Endothelial cell of umbilical vein (primary cell): Measurements from ENCODE around the gene FAS. TPM values are rescaled to one million over a fixed set of nuclear protein-coding genes. Genes with fewer than 3 reads are reported as not detected.

Experiments
- BruUV-seq: library from RNA; stranded (reverse); fragments of 400-500 nt; replicated peaks from 2 replicates; lab custom pipeline; 2021; lab: Mats Ljungman, UMichigan
- CTCF ChIA-PET: fragments of 300-600, 350-600 bp; sonication (Branson Sonifier 250); formaldehyde crosslinking; loops from one replicate; lab custom pipeline; 2021; ENCODE audit warnings: antibody characterized with exemption, inconsistent platforms; lab: Charles Lee
- POLR2A ChIA-PET: fragments of 300-600, 350-600 bp; sonication (Branson Sonifier 250); formaldehyde crosslinking; loops from one replicate; lab custom pipeline; 2021; ENCODE audit warnings: antibody characterized with exemption, inconsistent platforms; lab: Charles Lee
- DNase-seq: peaks from one replicate; pipeline ENCODE4 v3.0.0-alpha.2; 2011; ENCODE audit warnings: low read depth, low spot score
- FAIRE-seq: peaks from 2 replicates; lab custom pipeline; 2011; peaks lifted over from hg19 to GRCh38; lab: Jason Lieb, UNC
- H2AFZ ChIP-seq: 2 replicates; pipeline ENCODE4 v1.6.0; 2012; ENCODE audit warnings: low read depth, low read length, control low read depth, inconsistent platforms
- H3K27ac ChIP-seq: 2 replicates; pipeline ENCODE4 v1.5.1; 2011; ENCODE audit warnings: low read depth, mild to moderate bottlenecking, control low read depth, low read length, moderate library complexity; ENCODE audit not compliant: insufficient read depth
- H3K27me3 ChIP-seq, 2 experiments: 2 replicates each; pipeline versions ENCODE4 v1.6.0 to v1.6.1; 2011; ENCODE audit warnings: low read length in 2 of 2, mixed read lengths in 1 of 2; ENCODE audit not compliant: control insufficient read depth in 2 of 2, insufficient read depth in 2 of 2
- H3K36me3 ChIP-seq, 2 experiments: 2 replicates in 1 of 2; 3 replicates in 1 of 2; pipeline ENCODE4 v1.5.1; 2011; ENCODE audit warnings: low read length in 2 of 2, mild to moderate bottlenecking in 1 of 2, moderate library complexity in 1 of 2; ENCODE audit not compliant: control insufficient read depth in 2 of 2, insufficient read depth in 2 of 2; ENCODE audit errors: extremely low read depth in 1 of 2
- H3K4me1 ChIP-seq: 3 replicates; pipeline ENCODE4 v1.5.1; 2011; ENCODE audit warnings: mild to moderate bottlenecking, low read length; ENCODE audit not compliant: control insufficient read depth, insufficient read depth; ENCODE audit errors: extremely low read depth
- H3K4me2 ChIP-seq: 2 replicates; pipeline ENCODE4 v1.6.1; 2011; ENCODE audit warnings: low read length, control low read depth, mixed read lengths; ENCODE audit not compliant: insufficient read depth
- H3K4me3 ChIP-seq, 3 experiments: fragments of 200-600 bp in 1 of 3; sonication (generic), shearing (Covaris generic) in 1 of 3; replicated peaks in 1 of 3; 2 replicates each; pipeline ENCODE4 v1.5.1; 2011 to 2016; ENCODE audit warnings: control low read depth in 3 of 3, low read length in 3 of 3, mild to moderate bottlenecking in 2 of 3, inconsistent platforms in 1 of 3, low read depth in 1 of 3, moderate library complexity in 1 of 3; ENCODE audit not compliant: insufficient read depth in 1 of 3
- H3K79me2 ChIP-seq: 2 replicates; pipeline ENCODE4 v1.6.0; 2012; ENCODE audit warnings: low read length, inconsistent platforms; ENCODE audit not compliant: control insufficient read depth, insufficient read depth
- H3K9ac ChIP-seq: replicated peaks from 2 replicates; pipeline ENCODE3; 2011; ENCODE audit warnings: low read length, control low read depth; ENCODE audit not compliant: insufficient read depth; ENCODE audit errors: extremely low read depth
- H3K9me1 ChIP-seq: replicated peaks from 3 replicates; pipeline ENCODE4 v1.6.0; 2011; ENCODE audit warnings: mild to moderate bottlenecking, low read length; ENCODE audit not compliant: control insufficient read depth, insufficient read depth; ENCODE audit errors: extremely low read depth
- H3K9me3 ChIP-seq: replicated peaks from 2 replicates; pipeline ENCODE4 v1.5.1; 2012; ENCODE audit warnings: low read length, inconsistent platforms; ENCODE audit not compliant: control insufficient read depth, insufficient read depth
- H4K20me1 ChIP-seq: replicated peaks from 2 replicates; pipeline ENCODE3; 2011; ENCODE audit warnings: mild to moderate bottlenecking, low read length; ENCODE audit not compliant: control insufficient read depth, insufficient read depth; ENCODE audit errors: extremely low read depth
- FOS ChIP-seq: IDR thresholded peaks from 2 replicates; pipeline ENCODE4 v1.6.1; 2011; ENCODE audit warnings: mild to moderate bottlenecking, low read length, moderate library complexity, borderline replicate concordance; ENCODE audit not compliant: insufficient read depth
- GATA2 ChIP-seq: IDR thresholded peaks from 2 replicates; pipeline ENCODE4 v1.7.0; 2011; ENCODE audit warnings: low read depth, mild to moderate bottlenecking, moderate library complexity, mixed read lengths, low read length; ENCODE audit not compliant: insufficient read length, insufficient read depth
- JUN ChIP-seq: IDR thresholded peaks from 2 replicates; pipeline ENCODE4 v1.6.1; 2011; ENCODE audit warnings: borderline replicate concordance, low read depth; ENCODE audit not compliant: insufficient read length, insufficient read depth
- MYC ChIP-seq: IDR thresholded peaks from one replicate; pipeline ENCODE4 v1.6.1; 2011; ENCODE audit warnings: mild to moderate bottlenecking, low read depth, low read length
- POLR2A ChIP-seq: IDR thresholded peaks from 2 replicates; pipeline ENCODE4 v1.6.1; 2012; ENCODE audit warnings: low read depth, mild to moderate bottlenecking, control low read depth, low read length
- POLR2AphosphoS5 ChIP-seq: IDR thresholded peaks from 2 replicates; pipeline ENCODE4 v1.6.1; 2012; ENCODE audit warnings: low read depth, mild to moderate bottlenecking, control low read depth, low read length, moderate library complexity; ENCODE audit not compliant: insufficient read depth
- dilution Hi-C: fragments of 300-500 bp; cut with MboI; formaldehyde crosslinking; loops from one replicate; pipeline ENCODE4 v1.15.0; 2019; ENCODE audit warnings: low sequenced_read_pairs; ENCODE audit not compliant: extremely low pct_ligation_motif_present
- intact Hi-C: fragments of 100-400 bp; cut with micrococcal nuclease; formaldehyde crosslinking; loops from one replicate; pipeline ENCODE4 v1.10.0; 2022
- polyA plus RNA-seq, 4 experiments: library from polyadenylated mRNA; depleted of rRNA in 3 of 4; stranded (reverse) in 3 of 4; unstranded in 1 of 4; fragments of >200 nt; gene quantifications; 2 replicates each; pipeline versions ENCODE4 v1.2.1 to v1.2.3, GENCODE V29; 2011 to 2012; ENCODE audit warnings: missing spikeins in 1 of 4
- total RNA-seq: library from RNA; stranded (reverse); gene quantifications from 2 replicates; pipeline ENCODE4 v1.2.3, GENCODE V29; 2021
- TF ChIP-seq, protein P1 (sequence below), 2 donors: IDR thresholded peaks; 1 replicate in 1 of 2; 2 replicates in 1 of 2; pipeline ENCODE4 v1.5.1; 2011; ENCODE audit warnings: low read length in 2 of 2, mild to moderate bottlenecking in 2 of 2, moderate library complexity in 2 of 2, control low read depth in 1 of 2, inconsistent platforms in 1 of 2, low read depth in 1 of 2; ENCODE audit not compliant: insufficient read depth in 1 of 2; ENCODE audit errors: extremely low read depth in 1 of 2
- TF ChIP-seq, protein P2 (sequence below): IDR thresholded peaks from 2 replicates; pipeline ENCODE4 v1.6.1; 2011; ENCODE audit not compliant: insufficient read depth, insufficient read length

Gene FAS
- total and polyA plus RNA-seq, 2 donors (not counting 3 experiments of a cell fraction or from before 2014, with no cell fraction given), result 2.0 to 6.1 TPM

DNA sequence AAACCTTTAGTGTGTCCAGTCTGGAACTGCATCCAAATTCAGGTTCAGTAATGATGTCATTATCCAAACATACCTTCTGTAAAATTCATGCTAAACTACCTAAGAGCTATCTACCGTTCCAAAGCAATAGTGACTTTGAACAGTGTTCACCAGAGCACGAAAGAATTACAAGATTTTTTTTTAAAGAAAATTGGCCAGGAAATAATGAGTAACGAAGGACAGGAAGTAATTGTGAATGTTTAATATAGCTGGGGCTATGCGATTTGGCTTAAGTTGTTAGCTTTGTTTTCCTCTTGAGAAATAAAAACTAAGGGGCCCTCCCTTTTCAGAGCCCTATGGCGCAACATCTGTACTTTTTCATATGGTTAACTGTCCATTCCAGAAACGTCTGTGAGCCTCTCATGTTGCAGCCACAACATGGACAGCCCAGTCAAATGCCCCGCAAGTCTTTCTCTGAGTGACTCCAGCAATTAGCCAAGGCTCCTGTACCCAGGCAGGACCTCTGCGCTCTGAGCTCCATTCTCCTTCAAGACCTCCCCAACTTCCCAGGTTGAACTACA, 694 bp upstream of the FAS start:
- Histone ChIP-seq H3K4me3 (peak overlapping the region; percentile 76 to 84 (median 84)), H3K27ac (no peak overlapping the region), H4K20me1 (no peaks in the 10 kb centered on the region), H3K79me2 (no peaks in the 10 kb centered on the region), H3K4me1 (peaks cover 12% of the 10 kb centered on the region), H2AFZ (peak overlapping the region; percentile 77), H3K9me3 (no peaks in the 10 kb centered on the region), H3K9ac (no peak overlapping the region), H3K27me3 (peaks cover 11 to 22% of the 10 kb centered on the region in 2 experiments), H3K36me3 (no peaks in the 10 kb centered on the region), H3K4me2 (peak overlapping the region; percentile 83), H3K9me1 (no peaks in the 10 kb centered on the region)
- dilution Hi-C loops, result loop anchor here (25.0 kb wide), 1 partner anchor 222 kb away; the partner anchor contains the start of gene CH25H
- CTCF ChIA-PET, result interaction anchor here (0.6 to 4.2 kb wide), 18 partner anchors 7 to 425 kb away, joined by 3 to 103 read pairs (median 8); partner anchors contain the start of gene IFIT1
- no TSS peak for BruUV-seq
- POLR2A ChIA-PET, result interaction anchor here (1.1 kb wide), 1 partner anchor 11 kb away, joined by 3 read pairs; no protein-coding TSS in a partner anchor
- TF ChIP-seq POLR2AphosphoS5 (peak; percentile 38), POLR2A (peak; percentile 40), GATA2 (peak; percentile 56), JUN (peak; percentile 69), FOS (peak; percentile 50), MYC (no peak)
- TF ChIP-seq, protein P1, sequence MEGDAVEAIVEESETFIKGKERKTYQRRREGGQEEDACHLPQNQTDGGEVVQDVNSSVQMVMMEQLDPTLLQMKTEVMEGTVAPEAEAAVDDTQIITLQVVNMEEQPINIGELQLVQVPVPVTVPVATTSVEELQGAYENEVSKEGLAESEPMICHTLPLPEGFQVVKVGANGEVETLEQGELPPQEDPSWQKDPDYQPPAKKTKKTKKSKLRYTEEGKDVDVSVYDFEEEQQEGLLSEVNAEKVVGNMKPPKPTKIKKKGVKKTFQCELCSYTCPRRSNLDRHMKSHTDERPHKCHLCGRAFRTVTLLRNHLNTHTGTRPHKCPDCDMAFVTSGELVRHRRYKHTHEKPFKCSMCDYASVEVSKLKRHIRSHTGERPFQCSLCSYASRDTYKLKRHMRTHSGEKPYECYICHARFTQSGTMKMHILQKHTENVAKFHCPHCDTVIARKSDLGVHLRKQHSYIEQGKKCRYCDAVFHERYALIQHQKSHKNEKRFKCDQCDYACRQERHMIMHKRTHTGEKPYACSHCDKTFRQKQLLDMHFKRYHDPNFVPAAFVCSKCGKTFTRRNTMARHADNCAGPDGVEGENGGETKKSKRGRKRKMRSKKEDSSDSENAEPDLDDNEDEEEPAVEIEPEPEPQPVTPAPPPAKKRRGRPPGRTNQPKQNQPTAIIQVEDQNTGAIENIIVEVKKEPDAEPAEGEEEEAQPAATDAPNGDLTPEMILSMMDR (IDR thresholded peaks at IDR 0.05; ENCODE audit: extremely low read depth in 1 of 2, insufficient read depth in 1 of 2, low read depth in 1 of 2, low read length in 2 of 2), result no peak
- TF ChIP-seq, protein P2, sequence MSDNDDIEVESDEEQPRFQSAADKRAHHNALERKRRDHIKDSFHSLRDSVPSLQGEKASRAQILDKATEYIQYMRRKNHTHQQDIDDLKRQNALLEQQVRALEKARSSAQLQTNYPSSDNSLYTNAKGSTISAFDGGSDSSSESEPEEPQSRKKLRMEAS, result no peak
- FAIRE-seq, result peak; percentile 61
- intact Hi-C loops, result loop anchor here (1.0 to 2.0 kb wide), 6 partner anchors 13 to 289 kb away; partner anchors contain the start of genes CH25H and STAMBPL1
- peak; percentile 81 for DNase-seq
